NB4 (cell line): Measurements from ENCODE around the gene MAPK11.

Experiments
- DNase-seq: peaks from one replicate; pipeline ENCODE4 v3.0.0; 2010; ENCODE audit warnings: low read depth
- H3K4me3 ChIP-seq: one replicate; pipeline ENCODE4 v1.5.1; 2011; ENCODE audit warnings: mild to moderate bottlenecking, low read depth, low read length, moderate library complexity
- MYC ChIP-seq: IDR thresholded peaks from 2 replicates; pipeline ENCODE4 v1.6.1; 2011; ENCODE audit warnings: low read depth, low read length
- POLR2A ChIP-seq: IDR thresholded peaks from 2 replicates; pipeline ENCODE4 v1.6.1; 2011; ENCODE audit warnings: mild to moderate bottlenecking; ENCODE audit not compliant: insufficient read length; ENCODE audit errors: extremely low read depth
- TF ChIP-seq, protein P1 (sequence below): IDR thresholded peaks from 2 replicates; pipeline ENCODE4 v1.6.1; 2011; ENCODE audit warnings: low read depth, low read length
- TF ChIP-seq, protein P2 (sequence below): IDR thresholded peaks from one replicate; pipeline ENCODE4 v1.5.1; 2012; ENCODE audit warnings: low read depth, low read length

Gene MAPK11

DNA sequence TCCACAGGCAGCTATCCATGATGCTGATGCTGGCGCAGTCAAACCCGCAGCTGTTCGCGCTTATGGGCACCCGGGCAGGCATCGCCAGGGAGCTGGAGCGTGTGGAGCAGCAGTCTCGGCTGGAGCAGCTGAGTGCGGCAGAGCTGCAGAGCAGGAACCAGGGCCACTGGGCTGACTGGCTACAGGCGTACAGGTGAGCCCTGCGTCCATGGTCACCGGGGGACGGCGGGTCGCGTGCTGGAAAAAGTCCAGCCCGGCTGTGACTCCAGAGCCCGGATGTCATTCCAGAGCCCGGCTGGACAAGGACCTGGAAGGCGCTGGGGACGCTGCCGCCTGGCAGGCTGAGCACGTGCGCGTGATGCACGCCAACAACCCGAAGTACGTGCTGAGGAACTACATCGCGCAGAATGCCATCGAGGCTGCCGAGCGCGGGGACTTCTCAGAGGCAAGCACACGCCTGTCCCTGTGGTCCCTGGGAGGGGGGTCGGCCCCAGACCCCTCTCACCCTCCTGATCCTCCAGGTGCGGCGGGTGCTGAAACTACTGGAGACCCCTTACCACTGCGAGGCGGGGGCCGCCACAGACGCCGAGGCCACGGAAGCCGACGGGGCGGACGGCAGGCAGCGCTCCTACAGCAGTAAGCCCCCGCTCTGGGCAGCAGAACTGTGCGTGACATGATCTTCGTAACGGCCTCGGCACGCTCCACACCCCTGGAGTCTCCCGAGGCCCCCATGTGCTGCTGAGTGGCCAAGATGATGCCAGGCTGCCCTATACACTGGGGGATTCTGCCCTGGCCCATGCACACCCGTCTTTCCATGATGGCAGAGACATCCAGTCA is 53.3 kb downstream of the MAPK11 start:
- no peak for TF ChIP-seq MYC
- TF ChIP-seq, protein P1, sequence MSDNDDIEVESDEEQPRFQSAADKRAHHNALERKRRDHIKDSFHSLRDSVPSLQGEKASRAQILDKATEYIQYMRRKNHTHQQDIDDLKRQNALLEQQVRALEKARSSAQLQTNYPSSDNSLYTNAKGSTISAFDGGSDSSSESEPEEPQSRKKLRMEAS: no peak
- TF ChIP-seq, protein P2, sequence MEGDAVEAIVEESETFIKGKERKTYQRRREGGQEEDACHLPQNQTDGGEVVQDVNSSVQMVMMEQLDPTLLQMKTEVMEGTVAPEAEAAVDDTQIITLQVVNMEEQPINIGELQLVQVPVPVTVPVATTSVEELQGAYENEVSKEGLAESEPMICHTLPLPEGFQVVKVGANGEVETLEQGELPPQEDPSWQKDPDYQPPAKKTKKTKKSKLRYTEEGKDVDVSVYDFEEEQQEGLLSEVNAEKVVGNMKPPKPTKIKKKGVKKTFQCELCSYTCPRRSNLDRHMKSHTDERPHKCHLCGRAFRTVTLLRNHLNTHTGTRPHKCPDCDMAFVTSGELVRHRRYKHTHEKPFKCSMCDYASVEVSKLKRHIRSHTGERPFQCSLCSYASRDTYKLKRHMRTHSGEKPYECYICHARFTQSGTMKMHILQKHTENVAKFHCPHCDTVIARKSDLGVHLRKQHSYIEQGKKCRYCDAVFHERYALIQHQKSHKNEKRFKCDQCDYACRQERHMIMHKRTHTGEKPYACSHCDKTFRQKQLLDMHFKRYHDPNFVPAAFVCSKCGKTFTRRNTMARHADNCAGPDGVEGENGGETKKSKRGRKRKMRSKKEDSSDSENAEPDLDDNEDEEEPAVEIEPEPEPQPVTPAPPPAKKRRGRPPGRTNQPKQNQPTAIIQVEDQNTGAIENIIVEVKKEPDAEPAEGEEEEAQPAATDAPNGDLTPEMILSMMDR: no peak
- no peak for DNase-seq
- no peak overlapping the region for H3K4me3 ChIP-seq

DNA sequence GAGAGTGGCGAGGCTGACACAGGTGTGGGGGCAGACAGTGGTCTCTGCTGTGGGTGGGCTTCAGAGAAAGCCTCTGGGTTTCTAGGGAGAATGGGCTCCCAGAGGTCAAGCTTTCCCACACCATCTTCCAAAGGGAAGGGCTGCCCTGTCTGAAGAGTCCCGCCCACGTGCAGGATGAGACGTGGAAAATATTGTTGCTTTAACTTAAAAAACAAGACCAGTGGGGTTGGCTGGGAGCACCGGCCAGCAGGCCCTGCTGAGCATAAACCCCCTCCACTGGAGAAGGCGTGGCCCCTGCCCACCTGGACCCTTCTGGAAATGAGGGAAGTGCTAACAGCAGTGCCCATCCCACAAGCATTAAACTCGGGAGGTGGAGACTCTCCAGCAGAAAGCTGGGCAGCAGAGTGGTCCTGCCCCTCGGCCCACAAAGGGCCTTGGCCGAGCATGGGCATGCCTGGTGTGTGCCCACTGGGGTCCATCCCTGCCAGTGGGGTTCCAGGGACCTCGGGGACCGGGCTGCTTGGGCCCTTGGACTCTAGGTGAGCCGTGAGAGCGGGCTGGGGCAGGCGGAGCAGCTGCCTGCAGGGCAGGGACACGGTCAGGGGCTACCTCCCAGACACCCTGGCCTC is 54.0 kb downstream of the MAPK11 start:
- H3K4me3 ChIP-seq: no peak overlapping the region
- DNase-seq: no peak
- TF ChIP-seq, protein P1: no peak
- TF ChIP-seq, protein P2: no peak
- TF ChIP-seq POLR2A (no peak), MYC (no peak)

DNA sequence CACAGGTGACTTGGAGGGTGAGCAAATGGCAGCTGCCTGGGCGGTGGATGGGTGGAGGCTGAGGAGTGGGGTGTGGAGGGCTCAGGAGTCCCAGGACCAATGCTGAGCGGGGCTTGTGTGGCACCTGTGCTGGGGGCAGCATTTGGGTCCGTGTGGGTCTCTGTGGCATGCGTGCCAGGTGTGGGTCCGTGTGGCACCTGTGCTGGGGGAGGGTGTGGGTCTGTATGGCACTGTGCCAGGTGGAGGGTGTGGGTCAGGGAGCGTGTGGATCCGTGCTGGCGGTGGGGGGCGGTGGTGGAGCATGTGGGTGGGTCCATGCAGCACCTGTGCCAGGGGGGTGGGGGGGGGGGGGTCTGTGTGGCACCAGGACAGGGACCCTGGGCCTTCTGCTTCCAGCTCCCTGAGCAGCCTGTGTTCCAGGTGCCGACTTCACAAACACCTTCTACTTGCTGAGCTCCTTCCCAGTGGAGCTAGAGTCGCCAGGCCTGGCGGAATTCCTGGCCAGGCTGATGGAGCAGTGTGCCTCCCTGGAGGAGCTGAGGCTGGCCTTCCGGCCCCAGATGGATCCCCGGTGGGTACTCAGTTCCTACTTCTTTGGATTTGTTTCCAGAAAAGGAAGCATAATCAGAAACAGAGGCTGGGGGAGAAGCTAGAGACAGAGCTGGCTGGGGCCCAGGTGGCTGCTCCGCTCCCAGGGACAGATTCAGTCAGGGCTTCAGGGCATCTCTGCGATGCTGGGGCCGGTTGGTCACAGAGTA is 54.7 kb downstream of the MAPK11 start:
- H3K4me3 ChIP-seq: no peak overlapping the region
- DNase-seq: no peak
- TF ChIP-seq, protein P1: no peak
- TF ChIP-seq, protein P2: no peak
- TF ChIP-seq POLR2A (no peak), MYC (no peak)
